Endometrium (tissue), 2 donors: ENCODE results near the gene SF1.

Experiments
- FAIRE-seq: peaks from 2 replicates; lab custom pipeline; 2012; peaks lifted over from hg19 to GRCh38; lab: Jason Lieb, UNC
- donor health status: control.
- donor health status: control.

The SF1 gene

DNA sequence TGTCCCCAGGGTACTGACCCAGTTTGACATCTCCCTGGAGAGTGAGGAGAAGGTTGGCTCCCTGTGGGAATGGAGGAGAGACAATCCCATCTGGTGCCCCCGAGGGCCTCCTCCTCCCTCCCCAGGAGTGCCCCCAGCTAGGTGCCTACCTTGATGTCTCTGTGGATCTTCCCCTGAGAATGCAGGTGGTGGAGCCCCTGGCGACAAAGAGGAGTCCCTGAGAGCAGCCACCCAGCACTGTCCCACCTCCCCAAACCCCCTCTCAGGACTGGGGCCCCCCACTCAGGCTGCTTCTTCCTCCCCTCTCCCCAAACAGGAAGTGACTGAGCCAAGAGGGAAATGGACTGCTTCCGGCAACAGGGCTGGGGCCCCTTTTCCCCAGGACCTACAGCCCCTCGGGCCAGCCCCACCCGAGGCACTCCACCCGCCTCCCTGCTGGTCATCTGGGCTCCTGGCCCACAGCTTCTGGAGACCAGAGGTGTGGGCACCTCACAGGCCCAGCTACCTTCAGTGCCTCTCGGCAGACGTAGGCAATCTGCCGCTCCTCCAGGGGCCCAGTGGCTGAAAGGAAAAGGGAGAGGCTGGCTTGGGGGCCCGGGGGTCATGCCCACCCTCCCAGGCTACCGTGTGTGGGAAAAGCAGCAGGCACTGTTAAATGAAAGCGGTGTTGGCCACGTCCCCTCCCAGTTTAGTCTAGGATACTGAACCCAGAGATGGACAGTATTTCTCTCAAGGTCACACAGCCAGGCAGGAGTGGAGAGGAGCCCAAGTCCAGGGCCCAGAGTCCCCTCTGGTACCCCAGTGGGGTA, 23.4 kb upstream of the SF1 start:
- FAIRE-seq: no peak

DNA sequence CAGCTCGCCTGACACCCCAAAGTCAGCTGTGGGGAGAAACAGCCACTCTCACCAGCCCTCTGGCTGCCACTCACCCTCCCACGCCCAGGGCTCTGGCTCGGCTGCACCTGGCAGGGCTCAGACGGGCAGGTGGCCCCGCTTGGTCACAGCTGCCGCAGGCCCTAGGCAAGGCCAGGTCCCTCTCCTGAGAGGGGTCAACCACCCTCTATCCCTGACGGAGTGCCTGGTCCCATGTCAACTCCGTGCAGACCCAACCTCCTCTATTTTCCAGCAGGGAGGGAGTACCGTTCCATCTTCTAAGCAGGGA, 22.8 kb upstream of the SF1 start:
- FAIRE-seq: no peak

DNA sequence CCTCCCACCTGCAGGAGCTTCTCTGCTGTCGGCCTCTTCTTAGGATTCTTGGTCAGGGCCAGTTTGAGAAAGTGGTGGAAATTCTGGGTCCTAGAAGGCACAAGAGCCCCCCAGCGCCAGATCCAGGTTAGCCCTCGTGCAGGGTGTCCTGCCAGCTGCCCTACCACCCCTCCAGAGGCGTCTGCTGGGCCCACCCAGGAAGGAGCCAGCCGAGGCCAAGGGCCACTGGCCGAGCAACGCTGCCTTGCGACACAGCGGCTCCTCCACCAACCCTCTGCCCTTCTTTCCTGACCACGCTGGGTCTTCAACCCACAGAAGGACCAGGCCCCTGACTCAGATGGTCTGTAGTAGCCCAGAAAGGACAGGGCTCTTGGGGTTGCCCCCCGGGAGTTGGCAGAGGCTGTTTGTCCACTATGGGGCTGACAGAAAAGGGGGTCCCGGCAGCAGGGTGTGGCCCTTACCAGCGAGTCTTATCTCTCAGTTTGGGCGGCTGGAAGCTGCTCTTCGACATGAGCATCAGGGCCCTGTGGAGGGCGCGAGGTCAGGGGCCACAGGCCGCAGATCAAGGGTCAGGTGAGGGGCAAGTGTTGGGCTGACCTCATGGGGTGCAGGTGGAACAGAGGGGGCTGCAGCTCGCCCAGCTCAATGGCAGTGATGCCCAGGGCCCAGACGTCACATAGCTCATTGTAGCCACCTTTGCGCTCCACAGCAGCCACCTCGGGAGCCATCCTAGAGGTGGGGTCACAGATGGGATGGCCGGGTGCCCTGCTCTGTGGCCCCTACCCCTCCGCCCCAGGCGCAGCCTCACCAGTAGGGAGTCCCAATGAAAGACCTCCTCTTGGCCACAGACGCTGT, 22.2 kb upstream of the SF1 start:
- FAIRE-seq: no peak

DNA sequence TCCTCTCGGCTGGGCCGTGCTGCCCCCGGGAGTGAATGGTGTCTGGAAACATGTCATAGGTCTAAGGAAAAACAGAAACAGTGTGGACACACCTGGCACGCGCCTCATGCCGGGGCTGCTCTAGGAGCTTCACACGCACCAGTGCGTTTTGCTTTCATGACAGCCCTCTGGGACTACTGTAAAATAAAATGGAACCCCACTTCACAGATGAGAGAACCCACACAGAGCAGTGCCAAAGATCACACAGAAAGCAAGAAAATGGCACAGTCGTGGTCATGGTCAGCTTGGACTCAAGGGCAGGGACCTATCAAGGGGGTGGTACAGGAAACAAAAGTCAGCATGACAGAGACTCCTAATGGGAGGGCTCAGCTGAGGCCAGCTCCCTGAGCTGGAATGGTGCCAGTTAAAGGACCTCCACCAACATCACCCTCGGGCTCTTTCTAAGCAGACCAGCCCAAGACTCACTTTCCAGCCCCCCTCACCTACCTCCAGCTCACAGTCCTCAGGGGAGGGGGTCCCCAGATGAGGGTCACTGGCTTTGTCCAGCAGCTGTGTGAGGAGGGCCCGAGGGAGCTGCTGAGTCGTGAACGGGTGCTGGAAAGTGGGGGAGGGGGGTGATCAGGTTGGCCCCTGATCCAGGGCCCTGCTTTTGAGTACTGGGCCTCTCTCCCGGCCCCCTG, 21.4 kb upstream of the SF1 start:
- no peak for FAIRE-seq

DNA sequence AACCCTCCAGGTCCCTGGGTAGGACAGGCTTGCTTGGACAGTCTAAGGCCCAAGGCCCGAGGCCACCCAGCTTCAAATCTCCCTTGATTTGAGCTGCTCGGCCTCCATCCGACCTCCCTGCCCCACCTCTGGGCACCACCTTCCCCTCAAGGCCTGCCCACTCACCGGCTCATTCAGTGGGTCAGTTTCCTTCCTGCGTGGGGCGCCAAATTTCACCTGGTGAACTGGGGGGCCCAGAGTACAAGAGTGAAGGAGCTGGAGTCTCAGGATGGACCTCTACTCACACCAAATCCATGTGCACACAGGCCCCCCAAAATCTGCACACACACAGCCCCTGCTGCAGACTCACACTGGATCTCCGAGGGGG, 20.9 kb upstream of the SF1 start:
- no peak for FAIRE-seq

DNA sequence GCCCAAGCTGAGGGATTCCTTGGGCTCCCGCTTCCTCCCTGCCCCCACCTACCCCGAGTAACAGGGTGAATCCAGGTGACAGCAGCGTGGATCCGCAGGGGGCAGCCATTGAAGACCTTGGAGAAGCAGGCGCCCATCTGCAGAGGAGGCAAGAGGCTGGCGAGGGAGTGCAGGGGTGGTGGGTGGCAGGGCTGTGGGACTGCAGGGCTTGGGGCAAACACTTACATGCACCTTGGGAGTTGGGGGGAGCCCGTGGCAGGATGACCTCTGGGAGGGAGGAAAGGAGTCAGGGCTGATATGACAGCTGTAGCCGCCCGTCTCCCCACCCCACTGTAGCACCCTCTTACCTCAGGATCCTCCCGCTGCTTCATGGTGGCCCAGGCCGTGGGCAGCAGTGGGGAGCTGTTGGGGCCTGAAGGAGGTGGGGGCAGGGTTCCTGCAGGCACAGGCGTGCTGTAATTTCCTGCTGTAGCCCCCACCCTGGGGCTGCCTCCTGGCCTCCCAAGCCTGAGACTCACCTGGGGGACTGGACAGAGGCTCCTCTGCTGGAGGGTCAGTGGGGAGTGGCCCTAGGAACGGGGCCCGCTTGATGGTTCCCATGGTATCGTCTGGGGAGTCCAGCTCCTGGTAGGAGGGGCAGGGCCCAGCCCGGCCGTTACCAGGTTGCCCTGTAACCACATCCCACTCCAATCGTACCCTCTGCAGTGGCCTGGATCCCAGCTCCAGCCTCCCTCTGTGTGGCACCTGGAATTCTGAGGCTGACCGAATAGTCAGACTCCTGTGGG, 18.6 kb upstream of the SF1 start:
- no peak for FAIRE-seq

DNA sequence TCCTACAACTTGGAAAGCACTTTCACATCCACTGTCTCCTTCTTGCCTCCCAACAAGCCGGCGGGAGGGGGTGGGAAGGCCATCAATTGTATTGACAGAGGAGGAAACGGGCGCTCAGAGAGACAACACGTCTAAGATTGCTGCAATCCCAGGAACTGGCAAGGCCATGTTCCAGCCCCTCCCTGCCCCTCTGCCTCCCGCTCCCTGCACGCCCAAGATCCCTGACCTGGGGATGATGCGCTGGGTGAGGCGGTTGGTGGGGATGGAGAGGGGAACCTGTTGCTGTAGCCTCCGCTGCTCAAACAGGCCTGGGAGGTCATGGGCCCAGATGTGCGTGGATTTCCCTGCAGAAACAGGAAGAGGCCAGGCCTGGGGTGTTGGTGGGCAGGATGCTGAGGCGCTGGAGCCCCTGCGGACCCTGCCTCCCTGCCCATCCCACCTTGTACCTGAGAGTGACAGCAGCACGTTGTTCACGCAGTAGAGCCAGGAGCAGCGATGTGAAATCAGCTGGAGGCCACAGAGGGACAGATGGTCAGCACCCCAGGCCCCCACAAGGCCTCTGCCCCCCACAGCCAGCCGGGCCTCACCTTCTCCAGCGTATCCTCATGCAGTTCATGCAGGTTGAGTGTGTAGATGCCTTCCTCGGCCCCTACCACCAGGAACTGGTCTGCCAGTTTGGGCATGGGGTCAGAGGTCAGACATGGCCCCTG, 17.9 kb upstream of the SF1 start:
- no peak for FAIRE-seq

DNA sequence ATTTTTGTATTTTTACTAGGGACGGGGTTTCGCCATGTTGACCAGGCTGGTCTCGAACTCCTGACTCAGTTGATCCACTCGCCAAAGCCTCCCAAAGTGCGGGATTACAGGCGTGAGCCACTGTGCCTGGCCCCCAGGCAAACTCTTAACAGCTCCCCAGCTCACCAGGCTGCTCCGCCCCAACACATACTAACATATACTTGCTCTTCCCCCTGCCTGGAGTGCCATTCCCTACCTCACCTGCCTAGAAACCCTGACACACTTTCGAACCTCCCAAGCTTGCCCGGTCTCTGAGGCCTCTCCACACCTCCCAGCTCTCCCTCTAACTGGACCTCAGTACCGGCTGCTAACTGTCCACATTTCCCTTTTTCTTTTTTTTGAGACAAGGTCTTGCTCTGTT, 16.2 kb upstream of the SF1 start:
- FAIRE-seq: no peak

DNA sequence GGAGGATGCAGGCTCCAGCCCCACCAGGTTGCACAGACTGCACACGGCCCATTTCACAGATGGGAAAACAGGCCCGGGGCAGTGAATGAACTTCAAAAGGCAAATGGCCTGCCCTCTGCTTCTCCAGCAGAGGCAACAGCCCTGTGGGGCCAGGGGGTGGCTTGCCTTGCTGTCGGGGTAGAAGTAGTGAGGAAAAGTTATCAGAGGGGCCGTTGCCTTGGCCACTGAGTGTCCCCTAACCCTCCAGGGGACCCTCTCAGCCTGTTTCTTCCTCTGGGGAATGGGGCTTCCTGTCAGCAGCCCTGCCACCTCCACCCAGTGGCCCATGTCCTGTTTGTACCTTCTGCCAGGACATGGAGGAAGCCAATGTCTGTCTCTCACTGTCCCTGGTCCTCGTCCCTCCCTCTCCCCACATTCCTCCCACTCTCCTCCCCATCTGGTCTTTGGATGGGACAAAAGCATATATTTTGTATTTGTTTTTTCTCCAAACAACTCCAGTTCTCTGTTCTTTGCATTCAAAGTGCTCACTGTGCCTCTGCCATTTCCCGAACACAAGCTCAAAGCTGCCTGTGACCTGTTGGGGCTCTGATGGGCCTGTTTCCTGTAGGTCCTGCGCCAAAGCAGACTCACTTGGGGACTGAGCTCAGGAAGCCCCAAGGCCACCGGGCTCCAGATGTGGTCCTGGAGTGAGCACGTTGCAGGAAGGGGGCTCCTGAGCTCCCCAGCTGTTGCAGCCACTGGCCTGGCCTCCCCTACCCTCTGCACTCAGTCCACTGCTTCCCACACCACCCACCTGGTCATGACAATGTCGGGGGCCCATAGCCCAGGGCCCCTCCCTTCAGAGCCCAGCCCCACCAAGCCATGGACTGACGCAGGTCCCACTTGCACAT, 15.2 kb upstream of the SF1 start:
- no peak for FAIRE-seq

DNA sequence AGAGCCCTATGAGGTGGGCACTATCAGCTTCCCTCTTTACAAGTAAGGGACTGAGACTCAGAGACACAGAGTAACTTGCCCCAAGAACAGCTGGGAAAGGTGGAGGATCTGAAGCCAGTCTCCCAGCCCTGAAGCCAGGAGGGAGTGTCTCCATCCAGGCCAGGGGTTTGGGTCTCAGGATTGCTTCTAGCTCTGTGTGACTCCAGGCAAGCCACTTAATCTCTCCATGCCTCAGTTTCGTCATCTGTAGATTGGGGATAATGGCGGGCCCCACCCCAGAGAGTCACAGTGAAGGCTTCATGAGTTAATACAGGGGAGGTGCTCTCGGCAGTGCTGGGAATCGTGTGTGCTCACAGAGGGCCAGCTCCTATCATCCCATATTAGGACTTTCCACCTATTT, 14.1 kb upstream of the SF1 start:
- no peak for FAIRE-seq

DNA sequence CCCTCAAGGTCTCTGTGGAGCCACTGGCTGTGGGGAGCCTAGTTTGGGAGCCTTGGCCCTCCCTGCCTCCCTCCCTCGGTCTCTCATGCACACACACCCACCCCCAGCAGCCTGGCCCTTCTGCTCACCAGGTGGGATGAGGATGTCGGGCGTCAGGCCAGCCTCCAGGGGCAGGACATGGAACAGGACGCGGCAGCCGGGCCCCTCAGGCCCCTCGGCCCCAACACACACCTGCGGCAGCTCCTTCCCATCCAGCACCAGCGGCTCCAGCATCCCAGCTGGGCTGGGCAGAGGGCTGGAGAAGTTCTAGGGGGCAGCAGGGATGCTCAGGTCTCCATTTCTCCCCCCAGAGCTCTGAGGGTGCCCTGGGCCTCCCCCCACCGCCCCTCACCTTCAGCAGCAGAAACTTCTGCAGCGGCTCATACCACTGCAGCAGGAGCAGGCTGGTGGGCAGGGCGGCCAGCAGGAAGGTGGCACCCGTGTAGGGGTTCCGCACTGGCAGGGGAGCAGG, 13.5 kb upstream of the SF1 start:
- FAIRE-seq: no peak

DNA sequence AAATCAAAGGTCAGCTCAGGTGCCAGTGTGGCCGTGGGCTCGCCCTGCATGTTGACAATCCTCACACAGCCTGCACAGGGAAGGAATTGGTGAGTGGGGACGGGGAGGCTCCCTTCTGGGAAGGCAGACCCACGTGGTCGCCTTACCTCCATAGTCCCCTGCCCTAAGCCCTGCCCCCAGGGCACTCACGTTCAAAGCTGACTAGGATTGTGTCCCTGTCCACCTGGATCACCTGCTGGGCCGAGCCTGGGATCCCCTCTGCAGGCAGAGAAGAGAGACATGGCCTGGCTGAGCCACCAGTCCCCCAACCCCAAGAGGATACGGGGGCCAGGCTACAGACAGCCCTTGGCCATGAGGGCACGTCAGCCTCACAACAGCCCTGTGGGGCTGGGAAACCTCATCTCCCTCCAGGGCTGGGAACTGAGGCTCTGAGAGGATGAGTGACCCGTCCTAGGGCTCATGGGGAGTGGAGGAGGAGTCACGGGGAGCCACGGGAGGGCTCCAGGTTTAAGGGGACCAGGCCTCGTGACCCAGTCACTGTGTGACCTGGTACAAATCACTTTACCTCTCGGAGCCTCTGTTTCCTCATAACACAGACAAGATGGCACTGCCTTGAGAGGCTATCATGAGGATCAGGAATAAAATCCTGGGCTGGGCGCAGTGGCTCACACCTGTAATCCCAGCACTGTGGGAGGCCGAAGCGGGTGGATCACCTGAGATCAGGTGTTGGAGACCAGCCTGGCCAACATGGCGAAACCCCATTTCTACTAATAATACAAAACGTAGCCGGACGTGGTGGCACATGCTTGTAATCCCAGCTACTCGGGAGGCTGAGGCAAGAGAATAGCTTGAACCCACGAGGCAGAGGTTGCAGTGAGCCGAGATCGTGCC, 12.1 kb upstream of the SF1 start:
- no peak for FAIRE-seq

DNA sequence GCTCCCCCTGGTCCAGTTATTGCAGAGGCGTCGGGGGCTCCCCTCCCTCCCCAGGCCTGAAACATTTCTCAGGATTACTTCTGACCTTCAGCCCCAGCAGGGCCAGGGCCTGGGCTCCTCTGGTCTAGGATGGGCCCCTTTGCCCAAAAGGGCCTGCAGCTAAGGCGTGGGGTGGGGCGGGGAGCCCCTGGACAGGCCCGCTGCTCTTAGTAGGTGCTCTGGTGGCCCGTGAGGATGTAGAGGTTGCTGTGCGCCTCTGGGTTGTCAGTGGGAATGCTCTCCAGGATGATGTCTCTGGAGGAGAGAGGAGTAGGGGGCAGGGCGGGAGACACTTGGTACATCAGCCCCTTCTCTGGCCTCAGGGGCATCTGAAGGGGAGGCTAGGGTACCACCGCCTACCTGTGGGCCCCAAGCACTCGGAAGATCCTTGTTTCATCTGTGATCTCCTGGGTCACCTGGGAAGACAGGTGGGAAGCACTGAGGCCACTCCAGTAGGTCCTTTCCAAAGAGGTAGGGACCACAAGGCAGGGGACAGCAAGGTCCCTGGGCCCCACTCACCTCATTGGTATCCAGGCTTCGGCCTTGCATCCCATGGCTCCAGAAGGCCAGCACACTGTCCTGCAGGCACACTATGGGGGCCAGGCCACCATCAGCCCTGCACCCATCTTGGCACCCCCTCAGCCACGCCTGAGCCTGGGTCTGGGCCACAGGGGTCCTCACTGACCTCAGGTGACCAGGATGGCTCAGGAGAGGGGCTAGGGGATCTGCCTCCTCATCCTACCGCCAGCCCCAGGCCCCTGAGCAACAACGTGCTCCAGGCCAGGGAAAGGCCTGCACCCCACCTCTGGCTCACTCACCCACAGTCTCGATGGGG, 11.2 kb upstream of the SF1 start:
- no peak for FAIRE-seq

DNA sequence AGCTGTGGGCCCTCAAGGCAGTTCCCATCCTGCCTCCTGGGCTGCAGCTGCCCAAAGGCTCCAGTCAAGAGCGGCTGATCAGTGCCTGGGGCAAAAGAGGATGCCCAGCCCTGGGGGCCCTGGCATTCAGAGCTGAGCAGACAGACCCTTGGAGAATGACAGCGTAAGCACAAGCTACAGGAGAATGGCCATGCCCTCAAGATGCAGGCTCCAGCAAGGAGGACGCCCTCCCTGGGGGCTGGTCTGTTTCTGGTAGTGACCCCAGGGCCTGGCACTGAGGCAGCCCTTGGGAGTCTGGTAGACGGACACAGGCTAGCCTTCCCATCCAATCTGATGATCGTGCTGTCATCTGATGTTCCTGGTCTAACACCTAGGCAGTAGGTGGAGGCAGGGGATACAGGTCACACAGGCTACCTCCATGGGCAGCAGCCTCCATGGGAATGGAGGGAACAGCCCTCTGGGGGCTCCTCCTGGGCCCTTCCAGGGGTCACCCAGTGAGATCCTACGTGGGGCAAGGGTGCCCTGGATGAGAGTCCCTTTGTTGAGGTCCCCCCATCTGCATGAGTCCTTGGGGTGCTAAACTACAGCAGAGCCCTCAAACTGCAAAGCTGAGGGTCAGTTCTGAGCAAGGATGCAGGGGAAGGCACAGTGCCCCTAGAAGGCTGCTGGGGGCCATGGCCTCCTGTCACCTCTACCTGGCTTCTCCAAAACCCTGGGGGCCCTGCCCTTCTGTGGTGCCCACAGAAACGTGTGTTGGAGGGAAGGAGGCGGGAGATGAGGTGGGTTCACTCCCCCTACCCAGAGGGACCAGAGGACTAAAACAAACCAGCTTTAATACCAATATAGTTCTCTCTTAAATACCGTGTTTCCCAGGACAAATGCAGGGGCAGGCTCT, 10.2 kb upstream of the SF1 start:
- no peak for FAIRE-seq

DNA sequence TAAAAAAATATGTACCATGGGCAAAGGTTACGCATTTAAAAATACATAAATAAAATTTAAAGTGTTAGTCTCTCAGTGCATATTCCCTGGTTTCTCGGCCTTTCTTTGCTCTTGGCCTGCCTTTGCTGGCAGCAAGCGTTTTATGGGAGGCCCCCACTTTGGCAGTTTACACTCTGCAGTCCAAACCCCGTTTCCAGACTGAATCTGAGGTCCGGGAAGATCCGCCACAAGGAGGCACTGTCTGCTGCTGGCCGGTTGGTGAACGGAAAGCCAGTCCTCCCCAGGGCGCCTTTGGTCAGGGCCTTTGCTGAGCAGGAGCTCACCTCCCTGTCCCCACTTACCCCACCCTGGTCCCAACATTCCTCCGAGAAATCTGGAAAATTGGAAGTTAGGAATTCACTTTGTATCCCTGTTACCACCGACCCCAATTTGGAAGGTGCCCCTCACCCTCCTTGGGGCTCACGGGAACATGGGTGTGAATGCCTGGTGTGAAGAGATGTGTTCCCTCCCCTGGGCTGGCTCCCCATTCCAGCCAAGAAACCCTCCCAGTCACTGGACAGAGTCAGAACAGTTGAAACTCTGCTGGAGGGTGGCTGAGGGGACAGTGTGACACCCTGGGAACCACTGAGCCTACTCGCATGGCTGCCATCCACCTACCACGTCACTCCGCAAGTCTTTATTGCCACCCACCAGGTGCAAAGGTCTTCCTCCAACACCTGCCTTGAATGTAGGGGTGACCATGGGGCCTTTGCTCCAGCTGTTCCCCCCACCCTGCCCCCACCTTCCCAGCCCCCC, 9.4 kb upstream of the SF1 start:
- FAIRE-seq: no peak

DNA sequence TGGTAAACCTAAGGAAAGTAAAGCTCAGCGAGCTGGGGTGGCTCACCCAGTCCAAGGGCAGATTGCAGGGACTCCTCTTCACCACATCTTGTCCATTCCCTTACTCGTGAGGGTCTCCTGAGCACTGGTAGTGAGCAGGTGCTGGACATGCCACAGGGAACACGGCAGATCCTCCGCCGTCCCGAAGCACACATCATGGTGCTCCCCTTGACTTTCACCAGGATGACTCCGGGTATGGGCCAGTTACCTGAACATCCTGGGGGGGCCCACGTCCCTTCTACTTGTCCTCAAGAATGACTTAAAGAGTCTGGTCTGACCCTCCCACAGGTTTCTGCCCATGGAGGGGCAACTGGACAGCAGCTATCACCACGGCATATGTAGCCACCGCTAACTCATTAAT, 8.0 kb upstream of the SF1 start:
- no peak for FAIRE-seq
